T47D (cell line): ENCODE data around the gene ZNF444.

ENCODE experiments used
- DNase-seq, 2 experiments: peaks; one replicate each; pipeline versions ENCODE4 v3.0.0 to v3.0.0-alpha.2; 2011 to 2012; ENCODE audit warnings: low read depth in 1 of 2, low spot score in 1 of 2
- JUND ChIP-seq: IDR thresholded peaks from 2 replicates; pipeline ENCODE4 v1.6.1; 2012; ENCODE audit warnings: low read depth
- in situ Hi-C: cut with HindIII; loops from 2 replicates; pipeline ENCODE4 v1.10.0; 2016; ENCODE audit warnings: low sequenced_read_pairs, low pct_unique_long_range_greater_than_20kb

Gene ZNF444

DNA sequence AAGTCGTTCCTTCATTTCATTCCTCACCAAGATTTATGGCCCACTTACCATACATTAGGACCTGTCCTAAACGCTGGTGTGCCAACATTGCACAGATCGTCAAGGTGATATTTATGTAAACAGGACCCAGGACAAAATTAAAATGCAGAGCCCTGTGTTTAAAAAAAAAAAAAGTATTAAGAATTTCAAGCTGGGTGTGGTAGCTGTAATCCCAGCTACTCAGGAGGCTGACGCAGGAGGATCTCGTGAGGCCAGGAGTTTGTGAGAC, 6.5 kb upstream of the ZNF444 start:
- TF ChIP-seq JUND = no peak
- peak in 1 of 2 experiments; percentile 81 for DNase-seq
- in situ Hi-C loops = no loop called here

DNA sequence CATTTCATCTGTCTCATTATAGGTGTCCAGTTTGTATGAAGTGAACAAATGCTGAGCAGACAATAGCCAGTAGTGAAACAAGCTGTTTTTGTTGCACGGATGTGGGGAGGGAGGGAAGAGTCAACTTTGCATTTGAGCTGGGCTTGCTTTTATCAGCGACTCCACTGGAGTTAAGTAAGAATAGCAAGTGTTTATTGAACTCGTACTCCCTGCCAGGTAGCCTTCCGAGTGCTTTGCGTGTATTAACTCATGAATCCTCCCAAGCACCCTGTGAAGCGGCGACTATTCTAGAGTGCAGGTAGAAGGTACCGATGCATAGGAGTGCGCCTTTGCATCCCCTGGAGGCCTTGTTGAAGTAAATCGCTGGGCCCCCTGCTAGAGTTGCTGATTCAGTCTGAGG, 4.7 kb upstream of the ZNF444 start:
- DNase-seq = no peak
- in situ Hi-C loops = no loop called here

DNA sequence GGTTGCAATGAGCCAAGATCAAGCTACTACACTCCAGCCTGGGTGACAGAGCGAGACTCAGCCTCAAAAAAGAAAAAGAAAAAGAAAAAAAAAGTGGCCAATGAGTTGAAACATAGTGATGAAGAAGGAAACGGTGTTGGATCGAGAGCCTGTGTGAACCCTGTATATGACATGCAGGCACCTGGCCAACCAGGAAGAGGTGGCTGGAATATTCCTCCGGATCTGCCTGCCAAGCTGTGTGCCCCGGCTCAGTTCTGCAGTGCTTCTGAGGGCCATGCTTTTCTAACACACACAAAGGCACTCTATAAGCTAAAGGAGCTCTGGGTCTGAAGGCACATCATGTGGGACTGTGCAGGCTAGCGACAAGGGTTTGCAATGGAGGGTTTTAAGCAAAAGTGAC, 3.7 kb upstream of the ZNF444 start:
- in situ Hi-C loops = no loop called here
- TF ChIP-seq JUND = no peak
- DNase-seq = peak in 1 of 2 experiments; percentile 81

More for the DNA sequence above, 4.7 kb upstream of the ZNF444 start:
- no peak for TF ChIP-seq JUND

DNA sequence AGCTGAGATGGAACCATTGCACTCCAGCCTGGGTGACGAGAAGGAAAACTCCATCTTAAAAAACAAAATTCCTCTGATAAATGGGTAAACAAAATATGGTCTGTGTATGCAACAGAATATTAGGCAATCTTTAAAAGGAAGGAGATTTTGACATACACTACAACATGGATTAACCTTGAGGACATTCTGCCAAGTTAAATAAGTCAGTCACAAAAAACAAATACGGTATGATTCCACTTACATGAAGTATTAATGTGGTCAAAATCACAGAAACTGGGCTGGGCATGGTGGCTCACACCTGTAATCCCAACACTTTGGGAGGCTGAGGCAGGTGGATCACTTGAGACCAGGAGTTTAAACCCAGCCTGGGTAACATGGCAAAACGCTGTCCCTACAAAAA, 3.0 kb upstream of the ZNF444 start:
- in situ Hi-C loops = no loop called here
- DNase-seq = peak in 1 of 2 experiments; percentile 69
- no peak for TF ChIP-seq JUND

DNA sequence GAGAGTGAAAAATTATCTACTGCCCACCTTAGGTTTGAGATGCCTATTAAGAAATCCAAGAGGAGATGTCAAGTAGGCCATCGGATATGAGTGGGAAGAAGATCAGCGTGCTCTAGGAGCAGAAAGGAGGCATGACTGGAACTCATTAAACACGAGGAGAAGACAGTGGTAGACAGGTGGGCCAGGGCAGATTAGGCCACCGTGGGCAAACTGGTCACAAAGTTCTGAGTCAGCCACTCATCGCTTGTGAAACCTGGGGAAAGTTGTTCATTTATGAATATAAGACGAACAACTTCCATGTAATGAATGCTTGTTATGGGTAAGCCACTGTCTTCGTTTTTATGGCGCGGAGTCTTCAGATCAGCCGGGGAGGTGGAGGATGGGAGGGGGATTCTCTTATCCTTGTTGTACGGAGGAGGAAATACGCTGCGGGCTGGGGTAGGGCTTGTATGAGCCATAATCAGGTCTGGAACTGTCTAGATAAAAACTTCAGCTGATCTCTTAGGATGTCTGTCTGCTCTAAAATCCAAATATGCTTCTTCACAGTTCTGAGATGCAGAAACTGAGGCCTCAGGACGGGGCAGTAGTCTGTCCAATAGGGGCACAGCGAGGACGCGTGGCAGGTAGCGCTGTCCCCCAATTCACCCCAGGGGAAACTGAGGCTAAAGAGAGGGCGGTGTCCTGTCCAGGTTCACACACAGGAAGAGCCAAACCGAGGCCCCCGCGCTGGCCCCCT, 1.1 kb upstream of the ZNF444 start:
- DNase-seq = no peak
- TF ChIP-seq JUND = no peak
- in situ Hi-C loops = no loop called here

DNA sequence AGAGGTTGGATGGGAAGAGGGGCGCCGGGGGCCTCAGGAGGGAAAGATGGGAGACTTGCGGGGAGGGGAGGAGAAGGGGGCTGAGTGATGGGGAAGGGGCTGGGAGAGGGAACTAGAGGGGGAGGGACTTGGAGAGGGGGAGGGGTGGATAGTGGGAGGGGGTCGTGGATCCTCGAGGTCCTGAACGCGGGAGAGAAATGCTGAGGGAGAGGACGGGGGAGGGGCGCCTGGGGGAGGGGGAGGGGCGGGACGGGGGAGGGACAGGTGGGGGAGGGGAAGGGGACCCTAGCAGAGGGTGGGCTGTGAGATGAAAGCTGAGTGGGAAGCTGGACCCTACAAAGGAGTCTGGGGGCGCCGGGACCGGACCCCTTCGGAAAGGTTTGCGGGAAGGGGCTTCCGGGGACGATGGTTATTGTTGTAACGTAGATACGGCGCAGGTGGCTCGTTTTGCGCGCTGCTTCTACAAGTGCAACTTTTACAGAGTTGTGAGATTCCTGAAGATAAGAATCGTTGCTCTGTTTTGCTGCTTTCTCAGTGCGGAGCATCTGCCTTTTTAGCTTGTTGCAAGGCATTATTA, 418 bp downstream of the ZNF444 start:
- peak in 1 of 2 experiments; percentile 41 for DNase-seq
- in situ Hi-C loops = no loop called here
- no peak for TF ChIP-seq JUND

DNA sequence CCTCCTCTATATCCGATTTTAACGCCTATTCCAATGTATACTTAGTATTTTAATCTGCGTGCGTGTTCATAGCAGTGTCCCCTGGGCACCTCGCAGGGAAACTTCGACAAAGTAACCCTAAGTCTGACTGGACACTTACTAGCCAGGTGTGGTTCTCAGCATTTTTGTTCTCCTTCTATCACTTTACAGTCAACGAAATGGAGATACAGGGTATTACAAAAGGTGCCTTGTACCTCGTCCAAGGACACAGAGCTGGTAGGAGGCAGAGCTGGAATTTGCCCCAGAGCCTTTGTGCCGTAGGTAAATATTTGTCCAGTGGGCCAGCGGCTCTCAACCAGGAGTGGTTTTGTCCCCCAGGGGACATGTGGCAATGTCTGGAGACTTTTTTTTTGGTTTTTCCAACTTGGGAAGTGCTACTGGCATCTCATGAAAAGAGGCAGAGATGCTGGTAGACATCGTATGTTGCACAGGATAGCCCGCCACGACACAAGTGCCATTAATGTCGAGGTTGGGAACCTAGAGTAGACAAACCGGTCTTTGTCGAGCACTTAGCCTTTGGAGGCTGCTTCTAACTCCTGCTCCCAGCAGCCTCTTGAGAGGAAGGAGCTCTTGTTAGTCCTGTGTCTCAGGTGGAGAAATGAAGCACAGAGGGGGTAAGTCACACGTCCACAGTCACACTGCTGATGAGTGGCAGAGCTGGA, 1.1 kb downstream of the ZNF444 start:
- TF ChIP-seq JUND = no peak
- in situ Hi-C loops = no loop called here
- DNase-seq = peak; percentile 44 to 91

DNA sequence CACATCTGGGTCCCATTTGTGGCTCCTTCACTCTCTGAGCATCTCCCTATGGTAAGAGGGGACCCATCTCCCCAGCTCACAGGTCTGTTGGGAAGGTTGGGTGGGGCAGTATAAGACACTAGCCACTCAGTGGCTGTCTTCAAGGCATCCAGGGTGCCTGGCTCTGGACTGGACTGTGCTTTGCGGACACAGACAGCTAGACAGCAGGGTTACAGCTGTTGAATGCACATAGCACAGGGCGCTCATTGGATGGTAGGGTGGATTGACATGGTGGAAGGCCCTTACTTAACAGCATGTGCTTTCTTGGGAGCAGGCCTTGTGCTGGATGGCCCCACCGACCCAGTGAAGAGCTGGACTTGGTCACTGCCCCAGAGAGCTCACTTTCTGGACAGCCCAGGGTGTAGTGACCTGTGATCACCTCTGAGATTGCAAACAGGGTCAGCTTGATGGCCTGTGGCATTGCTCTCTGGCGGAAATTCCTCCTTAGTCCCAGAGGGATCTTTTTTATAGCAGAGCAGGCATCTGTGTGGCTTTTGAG, 1.9 kb downstream of the ZNF444 start:
- TF ChIP-seq JUND = no peak
- no peak for DNase-seq
- in situ Hi-C loops = no loop called here

DNA sequence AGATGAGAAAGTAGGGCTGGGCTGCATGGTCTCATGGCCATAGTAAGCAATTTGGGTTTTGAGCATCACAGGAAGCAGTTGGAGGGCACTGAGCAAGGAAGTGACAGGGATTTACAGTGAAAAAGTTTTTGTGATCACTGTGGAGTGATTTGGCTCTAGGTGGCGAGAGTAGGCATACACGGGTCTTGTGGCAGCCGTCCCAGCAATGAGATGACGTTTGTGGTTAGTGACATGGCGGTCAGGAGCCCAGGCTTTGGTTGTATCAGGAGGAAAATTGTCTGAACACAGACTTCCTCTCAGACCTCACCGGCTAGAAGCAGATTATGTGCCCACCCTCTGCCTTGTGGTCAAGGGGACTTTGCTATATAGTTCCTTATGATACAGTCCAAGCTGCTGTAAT, 3.3 kb downstream of the ZNF444 start:
- in situ Hi-C loops = no loop called here
- no peak for TF ChIP-seq JUND
- no peak for DNase-seq

DNA sequence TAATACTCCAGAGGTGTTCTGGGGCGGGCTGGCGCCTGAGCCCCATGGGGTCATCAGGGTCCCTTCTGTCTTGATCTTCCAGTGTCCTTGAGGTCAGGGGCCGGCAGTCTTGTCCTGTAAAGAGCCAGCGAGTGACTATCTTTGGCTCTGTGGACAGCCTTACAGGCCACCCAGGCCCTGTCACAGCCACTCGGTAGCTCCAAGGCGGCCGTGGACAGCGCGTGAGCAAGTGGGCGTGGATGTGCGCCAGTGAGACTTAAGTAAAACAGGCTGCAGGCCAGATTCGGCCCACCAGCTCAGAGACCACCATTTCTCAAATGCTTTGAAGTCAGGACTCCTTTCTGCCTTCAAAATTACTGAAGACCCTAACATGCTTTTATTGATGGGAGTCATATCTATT, 3.7 kb downstream of the ZNF444 start:
- no peak for TF ChIP-seq JUND
- DNase-seq = no peak
- in situ Hi-C loops = no loop called here

DNA sequence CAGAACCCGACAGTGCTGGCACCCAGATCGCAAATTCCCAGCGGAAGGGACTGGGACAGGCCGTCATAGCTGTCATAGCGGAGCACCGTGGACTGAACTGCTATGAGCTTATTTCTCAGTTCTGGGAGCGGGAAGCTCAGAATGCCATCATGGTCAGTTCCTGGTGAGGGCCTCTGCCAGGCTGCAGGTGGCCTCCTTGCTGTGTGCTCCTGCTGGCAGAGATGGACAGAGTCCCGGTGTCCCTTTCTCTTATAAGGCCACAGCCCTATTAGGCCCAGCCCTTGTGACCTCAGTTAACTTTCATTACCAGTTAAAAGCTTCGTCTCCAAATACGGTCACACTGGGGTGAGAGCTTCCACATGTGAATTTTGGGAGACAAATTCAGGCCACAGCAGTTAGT, 4.6 kb downstream of the ZNF444 start:
- in situ Hi-C loops = no loop called here

DNA sequence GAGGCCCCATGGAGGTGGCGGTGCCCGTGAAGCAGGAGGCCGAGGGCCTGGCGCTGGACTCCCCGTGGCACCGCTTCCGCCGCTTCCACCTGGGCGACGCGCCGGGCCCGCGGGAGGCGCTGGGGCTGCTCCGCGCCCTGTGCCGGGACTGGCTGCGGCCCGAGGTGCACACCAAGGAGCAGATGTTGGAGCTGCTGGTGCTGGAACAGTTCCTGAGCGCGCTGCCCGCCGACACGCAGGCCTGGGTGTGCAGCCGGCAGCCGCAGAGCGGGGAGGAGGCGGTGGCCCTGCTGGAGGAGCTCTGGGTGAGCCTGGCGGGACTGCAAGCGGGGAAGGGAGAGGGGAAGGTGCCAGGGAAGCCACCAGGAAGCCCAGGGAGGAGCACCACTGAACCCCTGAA, 5.8 kb downstream of the ZNF444 start:
- TF ChIP-seq JUND = no peak
- DNase-seq = no peak
- in situ Hi-C loops = no loop called here

More for the DNA sequence above, 4.6 kb downstream of the ZNF444 start:
- no peak for TF ChIP-seq JUND
- DNase-seq = no peak

DNA sequence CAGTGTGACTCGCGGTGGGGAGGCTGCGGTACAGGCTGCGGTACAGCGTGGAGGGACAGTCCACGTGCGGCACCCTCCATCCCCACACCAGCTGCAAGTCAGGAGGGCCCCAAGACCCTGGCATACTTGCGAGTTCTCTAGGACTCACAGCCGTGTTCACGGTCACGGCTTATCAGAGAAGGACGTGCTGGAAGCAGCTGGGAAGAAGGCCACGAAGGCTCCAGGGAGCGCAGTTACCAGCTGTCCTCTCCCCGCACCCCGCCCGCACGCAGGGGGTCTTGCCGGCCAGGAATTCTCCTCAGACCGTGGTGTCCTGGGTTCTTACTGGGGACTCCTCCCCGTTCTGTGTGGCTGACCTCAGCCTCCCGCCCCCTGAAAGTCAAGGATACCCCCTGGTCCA, 6.2 kb downstream of the ZNF444 start:
- in situ Hi-C loops = no loop called here
- no peak for DNase-seq
- no peak for TF ChIP-seq JUND
